Endothelial cell (in vitro differentiated cells): ENCODE measurements around the gene RALGPS1. TPM values are rescaled to one million over a fixed set of nuclear protein-coding genes. Genes with fewer than 3 reads are reported as not detected.

Source experiments
- DNase-seq: peaks from one replicate; pipeline ENCODE4 v3.0.0; 2021; ENCODE audit warnings: low spot score
- H3K27ac Mint-ChIP-seq: one replicate; pipeline ENCODE4 v1.8.0; 2021; ENCODE audit warnings: mixed read lengths, inconsistent platforms; ENCODE audit not compliant: unreplicated experiment
- H3K27me3 Mint-ChIP-seq: one replicate; pipeline ENCODE4 v1.8.0; 2021; ENCODE audit warnings: mild to moderate bottlenecking, moderate library complexity, mixed read lengths, inconsistent platforms; ENCODE audit not compliant: unreplicated experiment
- H3K36me3 Mint-ChIP-seq: one replicate; pipeline ENCODE4 v1.8.0; 2021; ENCODE audit warnings: mild to moderate bottlenecking, low read depth, mixed read lengths, inconsistent platforms; ENCODE audit not compliant: unreplicated experiment
- H3K4me1 Mint-ChIP-seq: one replicate; pipeline ENCODE4 v1.8.0; 2021; ENCODE audit warnings: mild to moderate bottlenecking, mixed read lengths, inconsistent platforms; ENCODE audit not compliant: unreplicated experiment
- H3K4me3 Mint-ChIP-seq: one replicate; pipeline ENCODE4 v1.8.0; 2021; ENCODE audit warnings: mild to moderate bottlenecking, mixed read lengths, inconsistent platforms; ENCODE audit not compliant: unreplicated experiment
- H3K9me3 Mint-ChIP-seq: one replicate; pipeline ENCODE4 v1.8.0; 2021; ENCODE audit warnings: mixed read lengths, inconsistent platforms; ENCODE audit not compliant: unreplicated experiment
- CTCF ChIP-seq: fragments of 200-600 bp; sonication (generic); IDR thresholded peaks from one replicate; pipeline ENCODE4 v1.5.0; 2021; ENCODE audit warnings: antibody characterized with exemption; ENCODE audit not compliant: unreplicated experiment
- total RNA-seq: library from RNA; stranded (reverse); fragmentation: NEBNext Ultra II Directional; extraction: Animal tissue kit (Norgen Biotek cat#: 25700); gene quantifications from one replicate; pipeline ENCODE4 v1.2.1, GENCODE V29; 2021; ENCODE audit not compliant: unreplicated experiment

Gene RALGPS1
- total RNA-seq, 1 donor from 2014 or later: 6.4 TPM

GRCh38 chr9:127148014-127148413, 233.4 kb downstream of the RALGPS1 start:
- peaks cover 3% of the 10 kb centered on the region for H3K27me3 Mint-ChIP-seq
- no peak for DNase-seq
- no peak overlapping the region for H3K4me3 Mint-ChIP-seq
- no peaks in the 10 kb centered on the region for H3K9me3 Mint-ChIP-seq
- no peaks in the 10 kb centered on the region for H3K36me3 Mint-ChIP-seq
- no peaks in the 10 kb centered on the region for H3K4me1 Mint-ChIP-seq
- no peak for TF ChIP-seq CTCF
- no peak overlapping the region for H3K27ac Mint-ChIP-seq

- peaks cover 3% of the 10 kb centered on the region for H3K27me3 Mint-ChIP-seq
- no peaks in the 10 kb centered on the region for H3K4me1 Mint-ChIP-seq
- H3K27ac Mint-ChIP-seq: no peak overlapping the region
- no peak overlapping the region for H3K4me3 Mint-ChIP-seq
- no peak for TF ChIP-seq CTCF
- no peaks in the 10 kb centered on the region for H3K9me3 Mint-ChIP-seq
- no peak for DNase-seq
- no peaks in the 10 kb centered on the region for H3K36me3 Mint-ChIP-seq
Observed at GRCh38 chr9:127149010-127149409, 234.4 kb downstream of the RALGPS1 start.

GRCh38 chr9:127149463-127150390, 235.1 kb downstream of the RALGPS1 start:
- Mint-ChIP-seq H3K4me3 (no peak overlapping the region), H3K27ac (no peak overlapping the region), H3K36me3 (no peaks in the 10 kb centered on the region), H3K27me3 (peaks cover 3% of the 10 kb centered on the region), H3K4me1 (no peaks in the 10 kb centered on the region), H3K9me3 (no peaks in the 10 kb centered on the region)
- DNase-seq: no peak
- no peak for TF ChIP-seq CTCF

- no peak for DNase-seq
- H3K27ac Mint-ChIP-seq: no peak overlapping the region
- no peak for TF ChIP-seq CTCF
- no peak overlapping the region for H3K4me3 Mint-ChIP-seq
- H3K36me3 Mint-ChIP-seq: no peaks in the 10 kb centered on the region
- peaks cover 3% of the 10 kb centered on the region for H3K27me3 Mint-ChIP-seq
- H3K9me3 Mint-ChIP-seq: no peaks in the 10 kb centered on the region
- no peaks in the 10 kb centered on the region for H3K4me1 Mint-ChIP-seq
Observed at GRCh38 chr9:127153501-127153900, 238.9 kb downstream of the RALGPS1 start.

- H3K4me3 Mint-ChIP-seq: no peak overlapping the region
- H3K27ac Mint-ChIP-seq: no peak overlapping the region
- H3K36me3 Mint-ChIP-seq: no peaks in the 10 kb centered on the region
- no peaks in the 10 kb centered on the region for H3K4me1 Mint-ChIP-seq
- no peaks in the 10 kb centered on the region for H3K9me3 Mint-ChIP-seq
- DNase-seq: no peak
- TF ChIP-seq CTCF: no peak
- peaks cover 3% of the 10 kb centered on the region for H3K27me3 Mint-ChIP-seq
Observed at GRCh38 chr9:127154003-127154389, 239.4 kb downstream of the RALGPS1 start.
